GM18870 (cell line): ENCODE results near the gene CTIF.

Experiments used
- ATAC-seq: cut with Tn5 transposase; IDR thresholded peaks from one replicate; pipeline ENCODE4 v1.9.1; 2021; ENCODE audit warnings: moderate library complexity; ENCODE audit not compliant: unreplicated experiment

Gene CTIF

GRCh38 chr18:48617844-48618497 is 79.1 kb downstream of the CTIF start:
- no peak for ATAC-seq

DNA sequence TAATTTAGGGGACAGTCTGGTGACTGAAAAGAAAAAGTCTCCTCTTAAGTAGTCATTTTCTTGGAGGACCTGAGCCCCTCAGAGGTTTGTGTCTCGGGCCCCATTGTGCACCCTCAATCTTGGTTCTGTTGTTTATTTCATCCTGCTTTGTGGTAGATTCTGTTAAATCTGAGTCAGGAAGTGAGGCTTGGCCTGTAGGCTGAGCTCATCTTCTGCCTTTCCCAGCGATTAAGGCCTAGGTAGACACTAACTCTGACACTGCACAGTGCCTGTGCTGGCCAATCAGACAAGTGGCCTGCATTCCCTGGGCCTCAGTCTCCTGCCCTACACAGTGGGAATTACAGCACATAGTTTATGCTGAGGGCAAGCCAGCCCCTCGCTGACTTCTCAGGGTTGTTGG is 80.2 kb downstream of the CTIF start:
- ATAC-seq, result no peak

DNA sequence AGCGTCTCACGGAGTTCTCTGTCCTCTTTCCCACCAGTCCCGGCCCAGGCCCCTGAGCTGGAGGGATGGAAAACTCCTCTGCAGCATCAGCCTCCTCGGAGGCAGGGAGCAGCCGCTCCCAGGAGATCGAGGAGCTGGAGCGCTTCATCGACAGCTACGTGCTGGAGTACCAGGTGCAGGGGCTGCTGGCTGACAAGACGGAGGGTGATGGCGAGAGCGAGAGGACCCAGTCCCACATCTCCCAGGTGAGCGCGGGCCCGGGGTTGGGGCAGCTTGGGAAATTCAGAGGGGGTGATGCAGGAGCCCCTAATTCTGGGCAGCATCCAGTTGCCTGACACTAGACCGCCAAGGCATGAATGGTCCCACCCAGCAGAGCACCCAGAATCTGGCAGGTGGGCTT is 80.7 kb downstream of the CTIF start:
- no peak for ATAC-seq

- no peak for ATAC-seq
Measured at GRCh38 chr18:48620071-48620470, 81.2 kb downstream of the CTIF start.

- ATAC-seq, result no peak
Measured at GRCh38 chr18:48621240-48621639, 82.4 kb downstream of the CTIF start.

GRCh38 chr18:48621815-48622555 is 83.2 kb downstream of the CTIF start:
- no peak for ATAC-seq

- ATAC-seq, result no peak
Measured at GRCh38 chr18:48622911-48623431, 84.1 kb downstream of the CTIF start.

DNA sequence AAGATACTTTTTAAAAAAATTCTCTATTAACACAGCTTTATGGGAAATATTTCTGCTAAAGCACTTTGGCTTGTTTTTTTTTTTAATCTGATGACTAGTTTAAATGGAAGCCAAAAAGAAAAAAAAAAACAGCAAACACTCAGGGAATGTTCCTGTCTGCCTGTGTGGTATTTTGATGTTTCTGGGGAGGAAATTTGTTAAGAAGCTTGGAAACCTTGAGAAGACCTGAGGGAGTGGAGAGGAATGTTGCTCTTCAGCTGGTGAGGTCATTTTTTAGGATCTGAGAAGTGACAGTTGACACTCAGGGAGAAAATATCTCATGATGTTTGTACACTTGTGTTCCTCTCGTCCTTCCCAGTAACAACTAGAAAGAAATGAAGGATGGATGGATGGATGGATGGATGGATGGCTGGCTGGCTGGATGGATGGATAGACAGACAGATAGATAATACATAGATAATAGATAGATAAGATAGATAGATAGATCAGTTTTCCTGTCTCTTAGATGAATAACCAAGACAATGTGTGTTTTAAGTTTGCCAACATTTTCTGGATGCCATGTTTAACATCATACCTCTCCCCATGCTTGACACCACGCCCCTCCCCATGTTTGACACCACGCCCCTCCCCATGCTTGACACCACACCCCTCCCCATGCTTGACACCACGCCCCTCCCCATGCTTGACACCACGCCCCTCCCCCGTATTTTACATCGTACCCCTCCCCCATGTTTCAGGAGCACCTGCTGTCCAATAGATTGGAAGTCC is 84.8 kb downstream of the CTIF start:
- ATAC-seq, result no peak

DNA sequence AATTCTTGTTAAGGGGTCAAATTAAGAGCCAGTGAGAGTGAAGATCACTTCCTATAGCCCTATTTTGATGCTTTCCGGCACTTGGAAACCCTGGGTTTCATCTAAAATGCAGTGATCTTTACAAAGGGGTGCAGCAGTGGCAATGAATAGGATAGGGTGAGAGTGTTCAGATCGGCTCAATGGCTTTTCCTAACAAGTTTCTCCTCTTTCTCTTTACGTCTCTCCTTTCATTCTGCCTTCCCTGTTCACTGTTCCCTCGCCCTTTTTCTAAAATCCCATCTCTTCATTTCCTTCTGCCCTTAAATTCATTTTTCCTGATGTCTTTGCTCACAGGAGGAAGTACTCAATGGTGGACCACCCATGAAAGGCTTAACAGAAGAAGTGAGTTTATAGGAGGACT is 86.0 kb downstream of the CTIF start:
- no peak for ATAC-seq

DNA sequence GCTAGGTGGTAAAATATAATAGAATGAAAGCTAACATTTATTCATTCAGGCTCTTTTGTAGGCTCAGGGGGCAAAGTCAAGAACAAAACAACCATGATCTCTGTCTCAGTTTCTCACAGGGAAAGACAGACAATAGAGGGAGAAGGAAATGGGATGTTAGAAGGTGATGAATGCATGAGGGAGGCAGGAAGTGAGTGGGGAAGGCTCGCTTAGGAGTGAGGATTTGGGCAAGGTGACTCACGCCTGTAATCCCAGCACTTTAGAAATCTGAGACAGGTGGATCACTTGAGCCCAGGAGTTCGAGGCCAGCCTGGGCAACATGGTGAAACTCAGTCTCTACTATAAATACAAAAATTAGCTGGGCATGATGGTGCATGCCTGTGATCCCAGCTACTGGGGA is 88.4 kb downstream of the CTIF start:
- no peak for ATAC-seq

- ATAC-seq, result no peak
Measured at GRCh38 chr18:48629730-48630324, 91.0 kb downstream of the CTIF start.

GRCh38 chr18:48631851-48632250 is 93.0 kb downstream of the CTIF start:
- ATAC-seq, result no peak

DNA sequence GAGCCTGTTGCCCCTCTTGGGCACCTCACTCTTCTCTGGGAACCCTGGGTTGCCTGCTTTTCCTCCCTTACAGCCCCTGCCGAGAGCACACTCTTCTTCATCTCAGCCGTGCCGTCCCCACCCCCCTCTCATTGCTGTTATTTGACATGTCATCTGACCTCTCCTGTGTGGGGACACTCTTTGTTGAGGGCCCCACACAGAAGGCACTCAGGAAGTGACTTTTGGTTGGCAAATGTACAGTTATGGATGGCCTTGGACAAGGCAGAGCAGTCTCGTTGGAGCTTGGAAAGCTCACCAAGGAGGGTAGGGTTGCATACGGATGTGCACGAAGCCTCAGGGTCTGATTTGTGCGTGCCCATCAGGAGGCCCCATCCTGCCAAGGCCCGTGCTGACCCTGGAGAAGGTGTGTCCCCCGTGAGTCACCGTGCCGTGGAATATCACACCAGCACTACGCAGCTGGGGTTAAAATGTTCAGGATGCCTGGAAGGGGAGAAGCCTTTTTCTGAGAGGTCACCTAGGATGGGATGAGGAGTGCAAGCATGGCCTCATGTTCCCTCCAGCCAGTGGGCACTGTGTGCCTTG is 93.9 kb downstream of the CTIF start:
- ATAC-seq, result no peak

DNA sequence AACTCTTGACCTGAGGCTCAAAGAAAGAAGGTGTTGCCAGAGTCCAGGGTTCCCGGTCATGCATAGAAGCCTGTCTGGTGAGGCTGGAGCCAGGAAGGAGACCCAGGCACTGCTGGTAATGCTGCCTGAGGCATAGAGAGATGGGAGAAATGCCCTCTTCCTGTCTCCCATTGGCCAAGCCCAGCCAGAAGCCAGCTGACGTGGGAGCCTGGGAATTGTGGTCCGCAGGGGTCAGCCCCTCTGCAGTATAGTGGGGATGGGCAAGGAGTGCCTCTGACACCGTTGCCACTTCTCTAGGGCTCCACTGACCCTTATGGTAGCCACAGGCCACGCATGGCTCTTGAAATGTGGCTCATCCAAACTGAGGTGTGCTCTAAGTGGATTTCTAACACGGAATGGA is 95.7 kb downstream of the CTIF start:
- no peak for ATAC-seq

- no peak for ATAC-seq
Measured at GRCh38 chr18:48634975-48635374, 96.1 kb downstream of the CTIF start.

DNA sequence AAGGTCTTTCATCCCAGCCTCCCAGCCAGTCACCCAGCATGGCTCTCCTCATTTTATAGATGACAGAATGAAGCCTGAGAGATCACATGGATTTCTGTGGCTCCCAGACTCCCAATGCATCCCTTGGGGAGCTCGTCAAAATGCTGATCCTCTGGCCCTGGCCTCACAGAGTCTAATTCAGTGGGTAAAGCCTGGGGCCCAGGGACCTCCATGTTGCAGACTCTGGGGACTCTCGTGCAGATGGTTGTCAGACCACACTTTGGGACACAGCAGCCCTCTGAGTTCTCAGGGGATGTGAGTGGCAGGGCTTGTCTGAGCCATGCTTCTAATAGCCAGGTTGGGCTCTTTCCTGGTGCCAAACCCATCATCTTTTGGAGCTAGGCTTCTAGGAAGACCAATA is 97.0 kb downstream of the CTIF start:
- ATAC-seq, result no peak

- no peak for ATAC-seq
Measured at GRCh38 chr18:48636436-48636835, 97.6 kb downstream of the CTIF start.

- ATAC-seq, result no peak
Measured at GRCh38 chr18:48637081-48637990, 98.5 kb downstream of the CTIF start.

GRCh38 chr18:48638451-48638850 is 99.6 kb downstream of the CTIF start:
- no peak for ATAC-seq
